RCC 7860 (cell line): ENCODE results near the gene ZNG1C.
"Not testable (repeated sequence)": the region's sequence is repeated elsewhere in the genome, so short reads cannot be mapped to it uniquely, and the experiment has no call there.

Source experiments
- DNase-seq: peaks from one replicate; pipeline ENCODE4 v3.0.0-alpha.2; 2015; ENCODE audit warnings: low spot score
- FAIRE-seq: peaks from 2 replicates; lab custom pipeline; 2012; peaks lifted over from hg19 to GRCh38; lab: Jason Lieb, UNC

ZNG1C gene

DNA sequence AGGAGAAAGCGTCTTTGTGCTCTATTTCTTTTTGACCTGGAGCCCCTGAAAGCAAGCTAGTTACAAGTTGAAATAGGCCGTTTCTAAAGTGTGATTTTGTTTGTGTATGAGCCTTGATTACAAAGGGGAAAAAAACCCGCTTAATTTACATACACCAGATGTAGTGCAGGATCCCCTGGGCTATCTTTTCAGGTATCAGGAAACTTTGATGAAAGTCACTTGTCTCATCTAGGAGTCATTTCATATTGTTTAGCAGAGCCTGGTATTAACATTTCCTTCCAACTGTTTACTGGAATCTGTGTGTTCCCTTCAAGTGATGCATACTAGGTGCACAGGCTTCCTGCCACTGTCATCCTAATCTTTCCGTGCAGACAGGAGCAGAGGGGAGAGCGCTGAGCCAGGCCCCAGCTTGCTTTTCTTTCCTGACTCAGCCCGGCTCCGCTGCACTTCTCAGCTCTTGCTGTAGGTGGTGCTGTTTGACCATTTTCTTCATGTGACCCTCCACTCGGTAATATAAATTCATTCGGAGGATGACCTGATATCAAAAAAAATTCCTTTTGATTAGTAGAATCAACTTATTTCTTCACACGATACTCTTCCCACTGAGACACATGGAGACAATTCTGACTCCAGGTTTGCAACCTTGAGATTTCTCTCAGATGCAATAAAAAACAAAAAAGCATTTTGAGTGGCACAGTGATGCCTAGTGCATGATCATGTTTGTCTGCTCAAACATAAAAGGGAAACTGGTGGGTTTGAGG is 100.7 kb downstream of the ZNG1C start:
- DNase-seq, FAIRE-seq: not testable (repeated sequence)

DNA sequence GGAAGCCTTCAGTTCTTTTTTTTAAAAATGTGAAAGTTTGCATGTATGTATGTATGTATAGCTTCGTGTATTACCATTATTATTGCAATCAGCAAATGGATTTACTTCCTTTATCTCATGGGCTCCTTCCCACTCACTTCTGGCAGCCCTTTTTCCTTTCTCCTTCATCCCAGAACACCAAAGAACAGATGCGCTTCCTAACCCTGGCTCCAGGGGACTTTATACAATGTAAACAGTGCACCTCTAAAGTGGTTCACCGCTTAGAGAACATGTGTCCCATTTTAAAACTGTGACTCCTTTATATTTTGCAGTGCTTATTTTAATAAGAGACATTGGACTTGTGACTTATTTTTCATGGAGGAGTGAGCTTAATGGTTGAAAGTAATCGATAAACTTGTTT is 101.5 kb downstream of the ZNG1C start:
- not testable (repeated sequence) for FAIRE-seq, DNase-seq

DNA sequence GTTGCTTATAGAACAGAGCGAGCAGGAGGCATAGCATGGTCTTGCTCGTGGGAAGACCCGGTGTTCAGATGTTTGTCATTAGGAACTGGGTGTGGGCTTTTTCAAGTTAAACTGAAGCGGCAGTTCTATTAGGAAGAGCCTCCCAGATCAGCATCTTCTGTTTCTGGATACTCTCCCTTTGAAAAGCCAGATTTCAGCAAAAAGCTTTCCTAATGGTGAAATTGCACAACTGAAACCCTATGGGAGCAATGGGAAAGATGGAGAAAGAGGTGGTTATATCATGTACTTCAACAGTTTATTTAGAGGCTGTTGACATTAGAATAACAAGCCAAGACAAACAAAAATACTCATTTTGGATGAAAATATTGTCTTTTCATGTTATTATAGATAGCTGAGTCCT is 102.2 kb downstream of the ZNG1C start:
- FAIRE-seq, DNase-seq: not testable (repeated sequence)
